Activated naive CD8-positive, alpha-beta T cell (primary cell): Measurements from ENCODE around the gene GTF3C5.

Experiments
- H3K27ac Mint-ChIP-seq: one replicate; pipeline ENCODE4 v1.8.0; 2021; ENCODE audit warnings: mixed read lengths
- H3K27me3 Mint-ChIP-seq: one replicate; pipeline ENCODE4 v1.8.0; 2021; ENCODE audit warnings: mixed read lengths
- H3K36me3 Mint-ChIP-seq: one replicate; pipeline ENCODE4 v1.8.0; 2021; ENCODE audit warnings: mixed read lengths
- H3K4me1 Mint-ChIP-seq: one replicate; pipeline ENCODE4 v1.8.0; 2021; ENCODE audit warnings: low read depth, mixed read lengths
- H3K4me3 Mint-ChIP-seq: one replicate; pipeline ENCODE4 v1.8.0; 2021; ENCODE audit warnings: mild to moderate bottlenecking, mixed read lengths
- H3K9me3 Mint-ChIP-seq: one replicate; pipeline ENCODE4 v1.8.0; 2021; ENCODE audit warnings: low read depth, mixed read lengths

GTF3C5 gene

GRCh38 chr9:133004999-133005760 is 25.6 kb upstream of the GTF3C5 start:
- Mint-ChIP-seq H3K36me3 (peaks cover 2% of the 10 kb centered on the region), H3K4me3 (no peak overlapping the region), H3K4me1 (no peaks in the 10 kb centered on the region), H3K27ac (no peak overlapping the region), H3K27me3 (peaks cover 27% of the 10 kb centered on the region), H3K9me3 (no peaks in the 10 kb centered on the region)

GRCh38 chr9:133005957-133006356 is 24.8 kb upstream of the GTF3C5 start:
- Mint-ChIP-seq H3K27ac (no peak overlapping the region), H3K36me3 (peaks cover 2% of the 10 kb centered on the region), H3K4me3 (no peak overlapping the region), H3K4me1 (no peaks in the 10 kb centered on the region), H3K27me3 (peaks cover 27% of the 10 kb centered on the region), H3K9me3 (no peaks in the 10 kb centered on the region)

- Mint-ChIP-seq H3K4me3 (no peak overlapping the region), H3K4me1 (no peaks in the 10 kb centered on the region), H3K36me3 (peaks cover 2% of the 10 kb centered on the region), H3K27me3 (peaks cover 27% of the 10 kb centered on the region), H3K27ac (no peak overlapping the region), H3K9me3 (no peaks in the 10 kb centered on the region)
Observed at GRCh38 chr9:133006731-133007352, 24.0 kb upstream of the GTF3C5 start.

- no peaks in the 10 kb centered on the region for H3K9me3 Mint-ChIP-seq
- H3K27me3 Mint-ChIP-seq: peaks cover 19% of the 10 kb centered on the region
- H3K27ac Mint-ChIP-seq: no peak overlapping the region
- H3K36me3 Mint-ChIP-seq: no peaks in the 10 kb centered on the region
- no peak overlapping the region for H3K4me3 Mint-ChIP-seq
- no peaks in the 10 kb centered on the region for H3K4me1 Mint-ChIP-seq
Observed at GRCh38 chr9:133008406-133008805, 22.4 kb upstream of the GTF3C5 start.

- Mint-ChIP-seq H3K4me1 (no peaks in the 10 kb centered on the region), H3K36me3 (no peaks in the 10 kb centered on the region), H3K4me3 (no peak overlapping the region), H3K9me3 (no peaks in the 10 kb centered on the region), H3K27me3 (peaks cover 16% of the 10 kb centered on the region), H3K27ac (no peak overlapping the region)
Observed at GRCh38 chr9:133008824-133009223, 22.0 kb upstream of the GTF3C5 start.

- Mint-ChIP-seq H3K4me3 (no peak overlapping the region), H3K36me3 (peaks cover under 1% of the 10 kb centered on the region), H3K27ac (no peak overlapping the region), H3K4me1 (no peaks in the 10 kb centered on the region), H3K27me3 (peaks cover 20% of the 10 kb centered on the region), H3K9me3 (peaks cover 6% of the 10 kb centered on the region)
Observed at GRCh38 chr9:133009906-133010582, 20.8 kb upstream of the GTF3C5 start.

GRCh38 chr9:133014696-133015095 is 16.1 kb upstream of the GTF3C5 start:
- Mint-ChIP-seq H3K4me1 (no peaks in the 10 kb centered on the region), H3K27me3 (peaks cover 12% of the 10 kb centered on the region), H3K36me3 (peaks cover 4% of the 10 kb centered on the region), H3K27ac (no peak overlapping the region), H3K4me3 (no peak overlapping the region), H3K9me3 (peaks cover 9% of the 10 kb centered on the region)

GRCh38 chr9:133023117-133023890 is 7.5 kb upstream of the GTF3C5 start:
- H3K27ac Mint-ChIP-seq: no peak overlapping the region
- peaks cover 9% of the 10 kb centered on the region for H3K4me1 Mint-ChIP-seq
- H3K27me3 Mint-ChIP-seq: no peaks in the 10 kb centered on the region
- no peak overlapping the region for H3K4me3 Mint-ChIP-seq
- no peaks in the 10 kb centered on the region for H3K9me3 Mint-ChIP-seq
- H3K36me3 Mint-ChIP-seq: no peaks in the 10 kb centered on the region

GRCh38 chr9:133026426-133026825 is 4.4 kb upstream of the GTF3C5 start:
- no peak overlapping the region for H3K4me3 Mint-ChIP-seq

GRCh38 chr9:133027134-133027533 is 3.7 kb upstream of the GTF3C5 start:
- Mint-ChIP-seq H3K4me3 (no peak overlapping the region), H3K4me1 (peaks cover 30% of the 10 kb centered on the region), H3K27ac (no peak overlapping the region), H3K27me3 (no peaks in the 10 kb centered on the region), H3K36me3 (no peaks in the 10 kb centered on the region), H3K9me3 (no peaks in the 10 kb centered on the region)

More at GRCh38 chr9:133026426-133026825, 4.4 kb upstream of the GTF3C5 start:
- Mint-ChIP-seq H3K36me3 (no peaks in the 10 kb centered on the region), H3K27ac (no peak overlapping the region), H3K4me1 (peaks cover 25% of the 10 kb centered on the region), H3K9me3 (no peaks in the 10 kb centered on the region), H3K27me3 (no peaks in the 10 kb centered on the region)

- H3K27ac Mint-ChIP-seq: peak overlapping the region; percentile 47
- no peaks in the 10 kb centered on the region for H3K27me3 Mint-ChIP-seq
- peaks cover 35% of the 10 kb centered on the region for H3K4me1 Mint-ChIP-seq
- H3K36me3 Mint-ChIP-seq: no peaks in the 10 kb centered on the region
- no peaks in the 10 kb centered on the region for H3K9me3 Mint-ChIP-seq
- peak overlapping the region; percentile 97 for H3K4me3 Mint-ChIP-seq
Observed at GRCh38 chr9:133028221-133028620, 2.6 kb upstream of the GTF3C5 start.

GRCh38 chr9:133029994-133030316 is 842 bp upstream of the GTF3C5 start:
- Mint-ChIP-seq H3K27me3 (no peaks in the 10 kb centered on the region), H3K9me3 (no peaks in the 10 kb centered on the region), H3K36me3 (no peaks in the 10 kb centered on the region), H3K4me3 (peak overlapping the region; percentile 97), H3K27ac (peak overlapping the region; percentile 100), H3K4me1 (peaks cover 48% of the 10 kb centered on the region)

GRCh38 chr9:133031130-133031422 is 279 bp downstream of the GTF3C5 start:
- H3K4me3 Mint-ChIP-seq: peak overlapping the region; percentile 97
- H3K9me3 Mint-ChIP-seq: no peaks in the 10 kb centered on the region
- peak overlapping the region; percentile 100 for H3K27ac Mint-ChIP-seq
- no peaks in the 10 kb centered on the region for H3K27me3 Mint-ChIP-seq
- H3K4me1 Mint-ChIP-seq: peaks cover 53% of the 10 kb centered on the region
- H3K36me3 Mint-ChIP-seq: no peaks in the 10 kb centered on the region

- Mint-ChIP-seq H3K27ac (peak overlapping the region; percentile 100), H3K4me1 (peaks cover 53% of the 10 kb centered on the region), H3K36me3 (no peaks in the 10 kb centered on the region), H3K4me3 (peak overlapping the region; percentile 97), H3K9me3 (no peaks in the 10 kb centered on the region), H3K27me3 (no peaks in the 10 kb centered on the region)
Observed at GRCh38 chr9:133031496-133031911, 707 bp downstream of the GTF3C5 start.

GRCh38 chr9:133032171-133032570 is 1.4 kb downstream of the GTF3C5 start:
- Mint-ChIP-seq H3K4me1 (peaks cover 53% of the 10 kb centered on the region), H3K9me3 (no peaks in the 10 kb centered on the region), H3K4me3 (peak overlapping the region; percentile 97), H3K27ac (peak overlapping the region; percentile 100), H3K27me3 (no peaks in the 10 kb centered on the region), H3K36me3 (no peaks in the 10 kb centered on the region)
